Skeletal muscle tissue (tissue), 4 donors: ENCODE data around the gene AKT3. TPM values are rescaled to one million over a fixed set of nuclear protein-coding genes. Genes with fewer than 3 reads are reported as not detected.
"Not testable (repeated sequence)": the region's sequence is repeated elsewhere in the genome, so short reads cannot be mapped to it uniquely, and the experiment has no call there.

Source experiments
- H3K27ac ChIP-seq: one replicate; pipeline ENCODE4 v1.7.0; 2013; ENCODE audit warnings: mild to moderate bottlenecking, low read depth, low read length, inconsistent platforms
- H3K27me3 ChIP-seq, 3 donors: one replicate each; pipeline ENCODE4 v1.7.0; 2013; ENCODE audit warnings: low read length in 3 of 3; ENCODE audit not compliant: control insufficient read depth in 3 of 3, insufficient read depth in 3 of 3
- H3K36me3 ChIP-seq, 3 donors: one replicate each; pipeline ENCODE4 v1.7.0; 2013; ENCODE audit warnings: low read length in 3 of 3; ENCODE audit not compliant: control insufficient read depth in 3 of 3, insufficient read depth in 3 of 3
- H3K4me1 ChIP-seq, 3 donors: one replicate each; pipeline ENCODE4 v1.7.0; 2013; ENCODE audit warnings: low read length in 3 of 3, mild to moderate bottlenecking in 3 of 3; ENCODE audit not compliant: control insufficient read depth in 3 of 3, insufficient read depth in 3 of 3
- H3K4me3 ChIP-seq, 3 donors: one replicate each; pipeline ENCODE4 v1.7.0; 2013; ENCODE audit warnings: low read length in 3 of 3
- H3K9ac ChIP-seq, 3 donors: one replicate each; pipeline ENCODE4 v1.7.0; 2013; ENCODE audit warnings: low read length in 3 of 3, mild to moderate bottlenecking in 3 of 3, moderate library complexity in 2 of 3, low read depth in 1 of 3
- H3K9me3 ChIP-seq, 3 donors: one replicate each; pipeline ENCODE4 v1.7.0; 2013; ENCODE audit warnings: low read length in 3 of 3; ENCODE audit not compliant: control insufficient read depth in 3 of 3
- total RNA-seq: library from RNA; depleted of rRNA; stranded (reverse); fragments of >200 nt; gene quantifications from one replicate; pipeline ENCODE4 v1.2.3, GENCODE V29; 2014
- donor health status: Osteomylitis.

AKT3 gene
- total RNA-seq, 1 donor from 2014 or later = 28.7 TPM

DNA sequence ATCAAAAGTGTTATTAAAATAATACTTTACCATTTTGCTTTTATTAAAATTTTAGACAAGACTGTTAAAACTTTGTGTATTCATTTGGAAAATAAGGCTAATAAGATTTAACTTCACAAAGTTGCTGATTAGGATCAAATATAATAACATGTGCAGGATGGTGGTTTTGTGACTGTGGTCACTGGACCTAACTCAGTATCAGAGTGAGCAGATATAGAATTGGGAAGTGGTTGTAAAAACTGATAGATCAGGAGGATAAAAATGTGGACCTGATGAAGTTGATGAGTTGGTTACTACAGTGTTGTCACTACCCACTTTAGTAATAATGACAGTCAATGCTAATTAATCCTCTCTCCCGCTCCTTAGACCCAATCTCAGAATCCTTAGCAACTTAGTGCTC is 186.4 kb downstream of the AKT3 start:
- no peak overlapping the region for H3K9ac ChIP-seq
- H3K27ac ChIP-seq = no peak overlapping the region
- no peaks in the 10 kb centered on the region for H3K4me1 ChIP-seq
- H3K36me3 ChIP-seq = peaks cover 0 to 2% (median 0%) of the 10 kb centered on the region in 3 donors
- H3K9me3 ChIP-seq = no peaks in the 10 kb centered on the region
- no peaks in the 10 kb centered on the region for H3K27me3 ChIP-seq
- no peak overlapping the region for H3K4me3 ChIP-seq

DNA sequence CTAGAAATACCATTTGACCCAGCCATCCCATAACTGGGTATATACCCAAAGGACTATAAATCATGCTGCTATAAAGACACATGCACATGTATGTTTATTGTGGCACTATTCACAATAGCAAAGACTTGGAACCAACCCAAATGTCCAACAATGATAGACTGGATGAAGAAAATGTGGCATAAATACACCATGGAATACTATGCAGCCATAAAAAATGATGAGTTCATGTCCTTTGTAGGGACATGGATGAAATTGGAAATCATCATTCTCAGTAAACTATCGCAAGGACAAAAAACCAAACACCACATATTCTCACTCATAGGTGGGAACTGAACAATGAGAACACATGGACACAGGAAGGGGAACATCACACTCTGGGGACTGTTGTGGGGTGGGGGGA is 187.9 kb downstream of the AKT3 start:
- not testable (repeated sequence) for H3K9me3 ChIP-seq, H3K9ac ChIP-seq, H3K4me1 ChIP-seq, H3K27ac ChIP-seq, H3K27me3 ChIP-seq, H3K4me3 ChIP-seq, H3K36me3 ChIP-seq

DNA sequence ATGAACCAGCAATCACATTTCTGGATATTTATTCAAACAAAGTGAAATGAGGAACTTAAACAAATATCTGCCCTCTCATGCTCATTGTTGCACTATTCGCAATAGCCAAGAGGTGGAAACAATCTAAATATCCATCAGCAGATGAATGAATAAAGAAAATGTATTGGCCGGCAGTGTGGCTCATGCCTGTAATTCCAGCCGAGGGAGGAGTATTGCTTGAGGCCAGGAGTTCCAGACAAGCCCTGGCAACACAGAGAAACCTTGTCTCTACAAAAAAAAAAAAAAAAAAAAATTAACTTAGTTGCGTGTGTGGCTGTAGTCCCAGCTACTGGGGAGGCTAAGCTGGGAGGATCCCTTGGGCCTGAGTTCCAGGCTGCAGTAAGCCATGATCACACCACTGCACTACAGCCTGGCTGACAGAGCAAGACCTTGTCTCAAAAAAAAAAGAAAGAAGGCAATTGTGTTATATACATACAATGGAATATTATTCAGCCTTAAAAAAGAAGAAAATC is 191.4 kb downstream of the AKT3 start:
- Histone ChIP-seq H3K27ac (no peak overlapping the region), H3K36me3 (peaks cover 0 to 2% (median 1%) of the 10 kb centered on the region in 3 donors), H3K27me3 (no peaks in the 10 kb centered on the region), H3K4me1 (no peaks in the 10 kb centered on the region), H3K4me3 (no peak overlapping the region), H3K9me3 (no peaks in the 10 kb centered on the region), H3K9ac (no peak overlapping the region)

DNA sequence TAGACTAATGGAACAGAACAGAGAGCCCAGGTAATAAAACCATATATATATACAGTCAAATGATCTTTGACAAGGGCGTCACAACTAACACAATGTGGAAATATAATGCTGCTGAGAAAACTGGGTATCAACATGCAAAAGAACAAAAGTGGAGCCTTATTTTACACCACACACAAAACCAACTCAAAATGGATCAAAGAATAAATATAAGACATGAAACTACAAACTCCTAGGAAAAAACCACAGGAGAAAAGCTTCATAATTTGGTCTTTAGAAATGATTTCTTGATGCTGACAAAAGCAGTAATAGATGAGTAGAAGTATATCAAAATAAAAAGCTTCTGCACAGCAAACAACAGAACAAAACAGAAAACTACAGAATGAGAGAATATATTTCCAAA is 192.2 kb downstream of the AKT3 start:
- no peak overlapping the region for H3K4me3 ChIP-seq
- H3K9me3 ChIP-seq = no peaks in the 10 kb centered on the region
- H3K27me3 ChIP-seq = no peaks in the 10 kb centered on the region
- no peaks in the 10 kb centered on the region for H3K4me1 ChIP-seq
- no peak overlapping the region for H3K27ac ChIP-seq
- peaks cover 0 to 2% (median 0%) of the 10 kb centered on the region in 3 donors for H3K36me3 ChIP-seq
- H3K9ac ChIP-seq = no peak overlapping the region

DNA sequence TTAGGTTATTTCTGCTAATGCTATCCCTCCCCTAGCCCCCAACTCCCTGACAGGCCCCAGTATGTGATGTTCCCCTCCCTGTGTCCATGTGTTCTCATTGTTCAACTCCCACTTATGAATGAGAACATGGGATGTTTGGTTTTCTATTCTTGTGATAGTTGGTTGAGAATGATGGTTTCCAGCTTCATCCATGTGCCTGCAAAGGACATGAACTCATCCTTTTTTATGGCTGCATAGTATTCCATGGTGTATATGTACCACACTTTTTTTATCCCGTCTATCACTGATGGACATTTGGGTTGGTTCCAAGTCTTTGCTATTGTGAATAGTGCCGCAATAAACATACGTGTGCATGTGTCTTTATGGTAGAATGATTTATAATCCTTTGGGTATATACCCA is 200.5 kb downstream of the AKT3 start:
- H3K9ac ChIP-seq, H3K9me3 ChIP-seq, H3K4me3 ChIP-seq, H3K36me3 ChIP-seq, H3K27me3 ChIP-seq, H3K27ac ChIP-seq, H3K4me1 ChIP-seq: not testable (repeated sequence)

DNA sequence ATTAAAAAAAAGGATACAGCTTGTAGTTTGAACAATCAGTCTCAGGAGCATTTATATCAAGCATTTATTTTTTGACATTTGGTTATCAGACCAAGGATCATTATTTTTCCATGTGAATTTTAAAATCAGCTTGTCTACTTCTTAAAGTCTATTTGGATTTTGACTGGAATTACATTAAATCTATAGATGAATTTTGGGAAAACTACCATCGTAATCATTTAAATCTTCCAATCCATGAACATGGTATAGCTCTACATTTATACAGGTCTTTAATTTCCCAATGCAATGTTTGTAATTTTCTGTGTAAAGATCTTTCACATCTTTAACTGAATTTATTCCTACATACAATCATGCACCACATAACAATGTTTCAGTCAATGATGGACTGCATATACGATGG is 203.2 kb downstream of the AKT3 start:
- no peak overlapping the region for H3K27ac ChIP-seq
- H3K4me1 ChIP-seq = no peaks in the 10 kb centered on the region
- H3K36me3 ChIP-seq = no peaks in the 10 kb centered on the region
- H3K4me3 ChIP-seq = no peak overlapping the region
- H3K27me3 ChIP-seq = no peaks in the 10 kb centered on the region
- no peaks in the 10 kb centered on the region for H3K9me3 ChIP-seq
- no peak overlapping the region for H3K9ac ChIP-seq

DNA sequence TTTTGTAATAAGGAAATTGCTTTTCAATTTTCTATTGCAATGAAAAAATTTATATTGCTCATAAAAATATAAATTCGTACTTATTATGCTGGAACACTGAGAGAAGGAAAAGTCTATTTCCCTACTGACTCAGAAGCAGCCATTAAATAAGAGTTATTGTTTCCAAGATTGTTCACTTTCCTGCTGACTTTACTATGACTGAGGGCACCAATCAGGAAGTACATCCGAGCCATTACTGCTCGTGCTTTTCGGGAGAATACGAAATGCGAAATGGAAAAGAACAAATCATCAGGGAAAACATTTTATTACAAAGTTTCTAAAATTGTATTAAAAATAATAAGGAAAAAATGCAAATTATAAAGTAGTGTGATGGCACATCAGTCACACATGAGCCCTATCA is 204.8 kb downstream of the AKT3 start:
- H3K4me3 ChIP-seq = no peak overlapping the region
- H3K36me3 ChIP-seq = no peaks in the 10 kb centered on the region
- no peak overlapping the region for H3K27ac ChIP-seq
- no peaks in the 10 kb centered on the region for H3K27me3 ChIP-seq
- H3K4me1 ChIP-seq = no peaks in the 10 kb centered on the region
- H3K9me3 ChIP-seq = no peaks in the 10 kb centered on the region
- H3K9ac ChIP-seq = no peak overlapping the region

DNA sequence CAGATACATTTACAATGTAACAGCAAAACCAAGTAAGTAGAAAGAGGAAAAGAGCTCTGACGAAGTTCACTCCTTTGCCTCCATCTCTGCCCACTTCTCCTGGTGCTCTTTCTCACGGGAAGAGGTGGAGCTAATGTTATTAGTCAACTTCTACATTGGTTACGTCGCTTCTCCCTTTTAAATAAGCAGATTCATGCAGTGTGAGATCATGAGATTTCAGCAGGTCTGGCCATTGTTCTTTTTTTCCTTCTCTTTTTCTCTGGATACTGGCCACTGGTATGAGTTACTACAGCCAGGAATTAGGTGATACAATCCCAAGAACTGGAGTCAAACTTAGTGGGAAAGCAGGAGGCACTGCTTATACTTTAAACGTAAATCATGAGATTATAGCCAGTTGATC is 207.1 kb downstream of the AKT3 start:
- H3K36me3 ChIP-seq = no peaks in the 10 kb centered on the region
- H3K27me3 ChIP-seq = no peaks in the 10 kb centered on the region
- H3K4me3 ChIP-seq = no peak overlapping the region
- no peak overlapping the region for H3K9ac ChIP-seq
- H3K9me3 ChIP-seq = no peaks in the 10 kb centered on the region
- H3K4me1 ChIP-seq = no peaks in the 10 kb centered on the region
- H3K27ac ChIP-seq = no peak overlapping the region

DNA sequence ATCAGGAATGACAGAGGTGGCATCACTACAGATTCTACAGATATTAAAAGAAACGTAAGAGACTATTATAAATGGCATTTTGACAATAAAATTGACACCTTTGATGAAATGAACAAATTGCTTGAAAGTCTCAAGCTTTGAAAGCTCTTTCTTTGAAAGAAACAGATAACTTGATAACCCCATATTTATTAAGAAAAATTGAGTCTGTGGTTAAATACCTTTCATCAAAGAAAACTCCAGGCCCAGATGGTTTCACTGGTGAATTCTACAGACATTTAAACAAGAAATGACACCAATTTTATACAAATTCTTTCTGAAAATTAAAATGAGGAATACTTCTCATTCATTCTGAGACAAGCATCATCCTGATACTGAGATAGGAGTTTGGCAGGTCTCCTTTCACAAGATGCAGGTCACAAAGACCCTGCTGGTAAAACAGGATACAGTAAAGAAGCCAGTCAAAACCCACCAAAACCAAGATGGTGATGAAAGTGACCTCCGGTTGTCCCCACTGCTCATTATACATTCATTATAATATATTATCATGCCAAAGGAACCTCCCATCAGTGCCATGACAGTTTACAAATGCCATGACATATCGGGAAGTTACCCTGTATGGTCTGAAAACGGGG is 210.9 kb downstream of the AKT3 start:
- Histone ChIP-seq H3K9me3 (no peaks in the 10 kb centered on the region), H3K4me1 (no peaks in the 10 kb centered on the region), H3K27ac (no peak overlapping the region), H3K36me3 (no peaks in the 10 kb centered on the region), H3K27me3 (no peaks in the 10 kb centered on the region), H3K4me3 (no peak overlapping the region), H3K9ac (no peak overlapping the region)

DNA sequence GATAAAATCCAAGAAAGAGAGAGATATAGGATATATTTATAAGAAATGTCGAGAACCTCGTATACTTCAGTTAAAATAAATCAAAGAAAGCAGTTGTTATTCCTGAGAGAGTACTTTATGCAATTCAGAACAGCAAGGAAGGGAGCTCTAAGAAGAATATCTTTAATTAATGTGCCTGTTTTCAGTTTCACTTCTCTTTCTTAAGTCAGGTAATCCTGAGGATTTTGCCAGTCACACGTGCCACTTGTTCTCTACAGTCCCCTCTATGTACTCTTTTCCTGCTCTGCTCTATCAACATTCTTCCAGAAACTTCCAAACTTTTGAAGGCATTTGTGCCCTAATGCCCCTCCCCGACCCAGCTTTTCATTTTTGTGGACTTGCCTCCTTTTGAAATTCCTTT is 211.9 kb downstream of the AKT3 start:
- Histone ChIP-seq H3K36me3 (no peaks in the 10 kb centered on the region), H3K9ac (no peak overlapping the region), H3K27ac (no peak overlapping the region), H3K27me3 (no peaks in the 10 kb centered on the region), H3K4me1 (no peaks in the 10 kb centered on the region), H3K4me3 (no peak overlapping the region), H3K9me3 (no peaks in the 10 kb centered on the region)
